ENCODE results near the gene GALNS. TPM values are rescaled to one million over a fixed set of nuclear protein-coding genes. Genes with fewer than 3 reads are reported as not detected.

The GALNS gene
- total and polyA plus RNA-seq, 2 of the 4 experiments (the other 2 are of a cell fraction): 7.2 to 32.5 TPM

DNA sequence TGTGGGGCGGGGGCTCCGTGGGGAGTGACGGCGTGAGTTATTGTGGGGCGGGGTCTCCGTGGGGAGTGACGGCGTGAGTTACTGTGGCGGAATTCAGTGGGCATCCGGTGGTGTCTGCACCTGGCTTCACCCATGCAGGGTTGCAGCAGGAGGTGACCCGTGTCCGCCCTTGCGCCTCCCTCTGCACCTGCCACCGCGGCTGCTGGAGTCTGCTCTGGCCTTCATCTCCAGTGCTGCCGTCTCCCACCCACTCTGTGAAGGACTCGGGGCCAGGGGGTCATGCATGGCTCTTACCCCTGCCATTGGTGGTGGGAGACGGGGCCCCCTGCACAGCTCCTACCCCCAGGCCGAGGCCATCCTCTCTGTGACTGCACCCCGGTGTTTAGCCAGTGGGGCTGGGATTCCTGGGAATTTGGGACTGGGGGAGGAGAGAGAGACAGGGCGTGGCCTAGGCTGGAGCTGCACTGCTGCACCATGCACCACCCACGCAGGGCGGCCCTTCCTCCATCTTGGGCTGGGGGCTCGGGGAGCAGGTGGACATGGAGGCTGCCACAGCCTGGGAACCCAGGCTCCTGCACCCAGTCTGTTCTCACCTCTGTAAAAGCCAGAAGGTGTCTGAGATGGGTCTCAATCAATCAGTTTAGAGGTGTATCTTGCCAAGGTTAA, 11.0 kb upstream of the GALNS start:
- WGBS, 2 experiments (ENCODE audit: extremely low coverage in 2 of 2, insufficient read length in 1 of 2): 88% methylated on average over 11 of the region's 24 CpGs; no CpG with 5 or more reads in 1 of the 2 experiments
- Histone ChIP-seq H3K36me3 (ENCODE audit: control insufficient read depth, insufficient read depth, low read length) (0 out of 2 replicates have a peak, but pooled peaks cover 2% of the 10 kb centered on the region), H3K4me3 (ENCODE audit: insufficient read depth, low read depth, low read length) (no peak overlapping the region), H2BK5ac (ENCODE audit: low read depth, low read length, poor library complexity, severe bottlenecking) (no peak overlapping the region), H3K23ac (ENCODE audit: low read depth, low read length) (no peak overlapping the region), H3K27me3 (ENCODE audit: control insufficient read depth, insufficient read depth, low read length) (peaks cover 33% of the 10 kb centered on the region), H2BK120ac (ENCODE audit: low read depth, low read length) (no peak overlapping the region), H2BK20ac (ENCODE audit: low read depth, low read length) (no peak overlapping the region), H3K27ac (ENCODE audit: insufficient read depth, low read length) (no peak overlapping the region), H3K18ac (ENCODE audit: low read depth, low read length) (no peak overlapping the region), H3K4ac (ENCODE audit: low read depth, low read length) (no peak overlapping the region), H4K20me1 (ENCODE audit: insufficient read depth, low read length) (no peaks in the 10 kb centered on the region), H3K79me1 (ENCODE audit: low read depth in 1 of 2, low read length in 2 of 2) (no peaks in the 10 kb centered on the region), H2AK5ac (ENCODE audit: low read depth, low read length) (no peak overlapping the region), H3K4me1 (ENCODE audit: control insufficient read depth, insufficient read depth, low read length) (no peaks in the 10 kb centered on the region), H3K4me2 (ENCODE audit: low read depth, low read length) (no peak overlapping the region), H3K9ac (ENCODE audit: low read depth, low read length) (no peak overlapping the region), H2AFZ (replicated peaks; ENCODE audit: low read length, poor library complexity) (no peak overlapping the region), H4K91ac (ENCODE audit: insufficient read depth, low read depth, low read length) (no peak overlapping the region), H3K9me1 (ENCODE audit: insufficient read depth, low read length) (no peaks in the 10 kb centered on the region), H3K56ac (ENCODE audit: extremely low read depth, insufficient read depth, low read length) (no peak overlapping the region), H2BK15ac (ENCODE audit: low read depth, low read length) (no peak overlapping the region), H3K14ac (replicated peaks; ENCODE audit: low read depth, low read length) (no peak overlapping the region), H2AK9ac (replicated peaks; ENCODE audit: low read depth, low read length, poor library complexity) (no peak overlapping the region), H4K8ac (ENCODE audit: low read depth in 2 of 2, low read length in 2 of 2) (no peak overlapping the region), H4K5ac (ENCODE audit: low read depth, low read length) (no peak overlapping the region), H3K9me3 (ENCODE audit: control insufficient read depth, insufficient read depth, low read length) (no peaks in the 10 kb centered on the region)
- BruUV-seq (replicated peaks): no TSS peak
- in situ Hi-C loops (cut with MboI; ENCODE audit: low sequenced_read_pairs) (no loop called here), dilution Hi-C loops (cut with HindIII; ENCODE audit: low sequenced_read_pairs, unreplicated experiment) (no loop called here), intact Hi-C loops (cut with micrococcal nuclease) (no loop called here)
- DNase-seq (no peak), ATAC-seq (ENCODE audit: low read depth) (no peak)
- ChIA-PET CTCF (no interaction called here), POLR2A (ENCODE audit: unreplicated experiment) (no interaction called here)
- TF ChIP-seq CEBPB (IDR thresholded peaks at IDR 0.05; ENCODE audit: low read depth, low read length) (no peak), POLR2A (IDR thresholded peaks at IDR 0.05; ENCODE audit: low read depth, low read length) (no peak), BHLHE40 (IDR thresholded peaks at IDR 0.05; ENCODE audit: low read depth, low read length) (no peak), RAD21 (IDR thresholded peaks at IDR 0.05; ENCODE audit: low read length) (no peak), MAZ (IDR thresholded peaks at IDR 0.05; ENCODE audit: borderline replicate concordance, low read depth, low read length) (no peak), CHD1 (IDR thresholded peaks at IDR 0.05; ENCODE audit: low read depth, low read length) (no peak), USF2 (IDR thresholded peaks at IDR 0.05; ENCODE audit: low read depth, low read length) (no peak), MAFK (IDR thresholded peaks at IDR 0.05; ENCODE audit: low read depth, low read length) (no peak), NFE2L2 (IDR thresholded peaks at IDR 0.05; ENCODE audit: low read depth, low read length) (no peak), FOS (IDR thresholded peaks at IDR 0.05; ENCODE audit: low read depth, low read length) (no peak), RFX5 (IDR thresholded peaks at IDR 0.05; ENCODE audit: low read depth, low read length) (no peak), RCOR1 (IDR thresholded peaks at IDR 0.05; ENCODE audit: insufficient replicate concordance, low read length) (no peak), MXI1 (IDR thresholded peaks at IDR 0.05; ENCODE audit: borderline replicate concordance, low read depth, low read length) (no peak), CTCF (conservative IDR thresholded peaks at IDR 0.05; ENCODE audit: low read depth, low read length) (no peak), SMC3 (IDR thresholded peaks at IDR 0.05; ENCODE audit: low read depth, low read length) (no peak)
- TF ChIP-seq, protein P1, sequence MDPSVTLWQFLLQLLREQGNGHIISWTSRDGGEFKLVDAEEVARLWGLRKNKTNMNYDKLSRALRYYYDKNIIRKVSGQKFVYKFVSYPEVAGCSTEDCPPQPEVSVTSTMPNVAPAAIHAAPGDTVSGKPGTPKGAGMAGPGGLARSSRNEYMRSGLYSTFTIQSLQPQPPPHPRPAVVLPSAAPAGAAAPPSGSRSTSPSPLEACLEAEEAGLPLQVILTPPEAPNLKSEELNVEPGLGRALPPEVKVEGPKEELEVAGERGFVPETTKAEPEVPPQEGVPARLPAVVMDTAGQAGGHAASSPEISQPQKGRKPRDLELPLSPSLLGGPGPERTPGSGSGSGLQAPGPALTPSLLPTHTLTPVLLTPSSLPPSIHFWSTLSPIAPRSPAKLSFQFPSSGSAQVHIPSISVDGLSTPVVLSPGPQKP (IDR thresholded peaks at IDR 0.05; ENCODE audit: borderline replicate concordance, low read depth, low read length): no peak

Measured in IMR-90 (cell line).